ENCODE results near the gene HHLA2.

- TF ChIP-seq ZFP3 (CRISPR knock-in tag; IDR thresholded peaks at IDR 0.05), result no peak
- no peak for TF ChIP-seq CSRNP3 (CRISPR knock-in tag; IDR thresholded peaks at IDR 0.05)
- TF ChIP-seq PPARA (CRISPR knock-in tag; IDR thresholded peaks at IDR 0.05; ENCODE audit: borderline replicate concordance), result no peak
- TF ChIP-seq PATZ1 (CRISPR knock-in tag; IDR thresholded peaks at IDR 0.05; ENCODE audit: borderline replicate concordance), result no peak
- TF ChIP-seq ZFP30 (CRISPR knock-in tag; IDR thresholded peaks at IDR 0.05), result no peak
- no peak for TF ChIP-seq ZNF565 (CRISPR knock-in tag; conservative IDR thresholded peaks at IDR 0.05; ENCODE audit: low read depth)
- no peak for TF ChIP-seq OSR1 (CRISPR knock-in tag; IDR thresholded peaks at IDR 0.05)
- no peak for TF ChIP-seq ZNF70 (CRISPR knock-in tag; IDR thresholded peaks at IDR 0.05)
- no peak for TF ChIP-seq SNAI2 (CRISPR knock-in tag; IDR thresholded peaks at IDR 0.05)
- no peak for TF ChIP-seq CREB5 (CRISPR knock-in tag; IDR thresholded peaks at IDR 0.05; ENCODE audit: low read depth)
Measured at GRCh38 chr3:108255131-108255530, 41.2 kb upstream of the HHLA2 start.

All from SK-N-SH treated with all-trans-retinoic acid at 6 μM for 48 hours (cell line).